Stimulated activated CD4-positive, alpha-beta T cell treated with anti-CD3 and anti-CD28 coated beads, Interleukin-4, amount 100 ng/mL, for 4 hours (primary cell): ENCODE data around the gene SAMD3.
"Not testable (repeated sequence)": the region's sequence is repeated elsewhere in the genome, so short reads cannot be mapped to it uniquely, and the experiment has no call there.

Experiments
- DNase-seq, 2 experiments: peaks; one replicate each; pipeline ENCODE4 v3.0.0-alpha.2; 2020

SAMD3 gene

GRCh38 chr6:130207979-130208649 is 14.6 kb downstream of the SAMD3 start:
- no peak for DNase-seq

- DNase-seq = no peak
Measured at GRCh38 chr6:130206479-130206878, 16.3 kb downstream of the SAMD3 start.

GRCh38 chr6:130204322-130204721 is 18.4 kb downstream of the SAMD3 start:
- DNase-seq = no peak

GRCh38 chr6:130203370-130203769 is 19.4 kb downstream of the SAMD3 start:
- DNase-seq = no peak

- peak; percentile 32 to 35 for DNase-seq
Measured at GRCh38 chr6:130202782-130203181, 20.0 kb downstream of the SAMD3 start.

GRCh38 chr6:130200020-130200419 is 22.7 kb downstream of the SAMD3 start:
- DNase-seq = no peak

GRCh38 chr6:130198483-130199035 is 24.2 kb downstream of the SAMD3 start:
- DNase-seq = no peak

GRCh38 chr6:130197816-130198482 is 24.8 kb downstream of the SAMD3 start:
- DNase-seq = not testable (repeated sequence)

- not testable (repeated sequence) for DNase-seq
Measured at GRCh38 chr6:130194434-130194833, 28.3 kb downstream of the SAMD3 start.

- DNase-seq = no peak
Measured at GRCh38 chr6:130190701-130191690, 31.8 kb downstream of the SAMD3 start.

- DNase-seq = no peak
Measured at GRCh38 chr6:130189531-130190397, 33.0 kb downstream of the SAMD3 start.

GRCh38 chr6:130188207-130188899 is 34.4 kb downstream of the SAMD3 start:
- DNase-seq = no peak

- DNase-seq = no peak
Measured at GRCh38 chr6:130187335-130188206, 35.2 kb downstream of the SAMD3 start.

GRCh38 chr6:130185658-130186057 is 37.1 kb downstream of the SAMD3 start:
- no peak for DNase-seq

- peak in 1 of 2 experiments; percentile 11 for DNase-seq
Measured at GRCh38 chr6:130183271-130184222, 39.2 kb downstream of the SAMD3 start.

- no peak for DNase-seq
Measured at GRCh38 chr6:130182466-130182865, 40.3 kb downstream of the SAMD3 start.

GRCh38 chr6:130178692-130179091 is 44.1 kb downstream of the SAMD3 start:
- no peak for DNase-seq

GRCh38 chr6:130176378-130176777 is 46.4 kb downstream of the SAMD3 start:
- DNase-seq = no peak

- not testable (repeated sequence) for DNase-seq
Measured at GRCh38 chr6:130173377-130174004, 49.3 kb downstream of the SAMD3 start.
